Choroid plexus epithelial cell (primary cell): ENCODE measurements around the gene CA5A.
"Not testable (repeated sequence)": the region's sequence is repeated elsewhere in the genome, so short reads cannot be mapped to it uniquely, and the experiment has no call there.

Experiments
- DNase-seq: peaks from one replicate; pipeline ENCODE4 v3.0.0-alpha.2; 2010; ENCODE audit warnings: low read depth
- H3K4me3 ChIP-seq: 2 replicates; pipeline ENCODE4 v1.5.1; 2011; ENCODE audit warnings: low read depth, mild to moderate bottlenecking, control low read depth, low read length, moderate library complexity
- TF ChIP-seq, protein P1 (sequence below): conservative IDR thresholded peaks from 2 replicates; pipeline ENCODE4 v1.5.1; 2011; ENCODE audit warnings: low read depth, mild to moderate bottlenecking, control low read depth, inconsistent platforms, low read length, moderate library complexity

Gene CA5A

DNA sequence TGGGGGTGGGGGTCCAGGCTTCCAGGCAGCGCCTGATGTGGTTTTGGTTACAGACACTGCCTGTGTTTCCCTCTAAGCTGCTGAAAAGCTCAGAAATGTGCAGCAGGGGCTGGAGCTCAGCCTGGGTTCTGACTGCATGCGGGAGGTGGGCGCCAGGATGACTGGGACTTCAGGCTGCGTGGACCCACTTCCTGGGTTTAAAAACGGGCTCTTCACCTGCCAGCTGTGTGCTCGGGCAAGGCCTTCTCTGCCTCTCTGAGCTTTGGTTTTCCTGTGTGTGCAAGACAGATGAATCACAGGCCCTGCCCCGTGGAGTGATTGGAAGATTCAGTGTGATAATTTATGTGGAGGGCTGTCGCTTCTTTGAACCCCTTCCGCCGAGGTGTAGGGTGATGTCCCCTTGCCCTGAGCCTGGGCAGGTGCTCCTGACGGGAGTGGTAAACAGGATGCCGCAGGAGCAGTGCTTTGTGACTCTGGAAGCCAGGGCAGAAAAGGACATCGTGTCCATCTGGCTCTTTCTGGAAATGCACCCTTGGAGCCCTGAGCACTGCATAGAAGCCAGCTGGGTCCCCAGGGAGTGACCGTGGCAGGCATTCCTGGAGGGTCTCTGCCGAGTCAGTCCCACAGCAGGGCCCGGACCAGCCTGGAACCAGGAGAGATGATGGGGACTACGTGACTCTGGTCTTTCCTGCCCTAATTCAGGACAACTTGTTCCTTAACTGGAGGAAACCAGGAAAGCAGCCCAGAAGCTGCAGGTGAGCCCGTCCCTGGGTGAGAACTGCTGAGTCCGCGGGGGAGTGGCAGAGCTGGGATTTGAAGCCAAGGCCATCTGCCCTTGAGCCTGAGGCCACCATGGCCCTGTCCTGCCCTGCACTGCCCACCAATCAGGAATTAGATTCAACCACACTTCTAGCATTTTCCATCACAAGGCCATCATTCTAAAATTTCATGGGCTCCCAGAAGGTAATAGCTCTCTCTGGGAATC, 38.5 kb downstream of the CA5A start:
- TF ChIP-seq, protein P1, sequence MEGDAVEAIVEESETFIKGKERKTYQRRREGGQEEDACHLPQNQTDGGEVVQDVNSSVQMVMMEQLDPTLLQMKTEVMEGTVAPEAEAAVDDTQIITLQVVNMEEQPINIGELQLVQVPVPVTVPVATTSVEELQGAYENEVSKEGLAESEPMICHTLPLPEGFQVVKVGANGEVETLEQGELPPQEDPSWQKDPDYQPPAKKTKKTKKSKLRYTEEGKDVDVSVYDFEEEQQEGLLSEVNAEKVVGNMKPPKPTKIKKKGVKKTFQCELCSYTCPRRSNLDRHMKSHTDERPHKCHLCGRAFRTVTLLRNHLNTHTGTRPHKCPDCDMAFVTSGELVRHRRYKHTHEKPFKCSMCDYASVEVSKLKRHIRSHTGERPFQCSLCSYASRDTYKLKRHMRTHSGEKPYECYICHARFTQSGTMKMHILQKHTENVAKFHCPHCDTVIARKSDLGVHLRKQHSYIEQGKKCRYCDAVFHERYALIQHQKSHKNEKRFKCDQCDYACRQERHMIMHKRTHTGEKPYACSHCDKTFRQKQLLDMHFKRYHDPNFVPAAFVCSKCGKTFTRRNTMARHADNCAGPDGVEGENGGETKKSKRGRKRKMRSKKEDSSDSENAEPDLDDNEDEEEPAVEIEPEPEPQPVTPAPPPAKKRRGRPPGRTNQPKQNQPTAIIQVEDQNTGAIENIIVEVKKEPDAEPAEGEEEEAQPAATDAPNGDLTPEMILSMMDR: no peak
- DNase-seq: no peak
- H3K4me3 ChIP-seq: no peak overlapping the region

DNA sequence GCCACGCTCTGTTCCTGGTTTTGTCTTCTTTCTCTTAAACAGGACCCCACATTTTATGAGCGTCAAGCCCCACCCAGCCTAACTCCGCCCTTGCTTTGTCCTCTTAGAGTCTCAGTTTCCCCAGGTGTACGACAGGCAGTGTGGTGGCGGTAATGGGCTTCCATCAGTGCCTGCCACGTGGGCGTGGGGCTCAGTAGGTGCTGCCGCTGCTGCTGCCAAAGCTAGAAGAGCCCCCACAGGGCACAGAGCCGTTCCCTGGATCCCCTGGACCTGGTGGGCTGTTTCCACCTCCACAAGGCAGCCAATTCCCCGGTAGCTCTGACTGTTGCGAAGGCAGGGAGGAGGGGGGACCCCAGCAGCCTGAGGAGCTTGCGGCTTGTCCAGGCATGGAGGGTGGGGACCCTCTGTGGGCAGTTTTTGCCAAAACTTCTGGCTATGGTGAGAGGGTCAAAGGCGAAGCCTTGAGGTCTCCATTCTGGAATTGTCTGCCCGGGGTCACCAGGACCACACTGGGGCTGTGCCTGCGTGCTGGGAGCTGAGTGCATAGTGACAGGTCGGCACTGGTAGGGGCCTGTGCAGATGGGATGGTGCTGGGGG, 39.3 kb downstream of the CA5A start:
- not testable (repeated sequence) for DNase-seq, H3K4me3 ChIP-seq

DNA sequence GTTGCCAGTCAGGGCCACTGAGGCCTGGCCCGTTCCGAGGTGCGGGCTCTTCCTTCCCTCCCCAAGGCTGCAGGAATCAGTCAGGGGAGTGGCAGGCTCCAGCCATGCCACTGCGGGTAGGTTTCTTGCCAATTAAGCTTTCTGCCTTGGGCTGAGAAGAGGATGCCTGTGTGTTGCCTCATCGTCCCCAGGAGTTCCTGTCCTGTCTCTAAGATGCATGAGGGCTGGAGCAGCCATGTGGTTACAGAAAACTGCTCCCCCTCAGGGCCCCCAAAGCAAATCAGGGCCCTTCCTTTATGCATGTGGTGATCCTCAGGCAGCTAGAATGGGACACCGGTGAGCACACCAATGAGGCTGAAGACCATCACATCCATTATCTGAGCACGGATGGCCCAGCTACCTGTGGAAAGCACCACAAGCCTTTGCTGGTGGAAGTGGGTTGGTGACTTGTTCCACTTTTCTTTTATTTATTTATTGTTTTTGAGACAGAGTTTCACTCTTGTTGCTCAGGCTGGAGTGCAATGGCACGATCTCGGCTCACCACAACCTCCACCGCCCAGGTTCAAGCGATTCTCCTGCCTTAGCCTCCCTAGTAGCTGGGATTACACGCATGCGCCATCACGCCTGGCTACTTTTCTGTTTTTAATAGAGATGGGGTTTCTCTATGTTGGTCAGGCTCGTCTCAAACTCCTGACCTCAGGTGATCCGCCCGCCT, 40.0 kb downstream of the CA5A start:
- DNase-seq, H3K4me3 ChIP-seq: not testable (repeated sequence)

DNA sequence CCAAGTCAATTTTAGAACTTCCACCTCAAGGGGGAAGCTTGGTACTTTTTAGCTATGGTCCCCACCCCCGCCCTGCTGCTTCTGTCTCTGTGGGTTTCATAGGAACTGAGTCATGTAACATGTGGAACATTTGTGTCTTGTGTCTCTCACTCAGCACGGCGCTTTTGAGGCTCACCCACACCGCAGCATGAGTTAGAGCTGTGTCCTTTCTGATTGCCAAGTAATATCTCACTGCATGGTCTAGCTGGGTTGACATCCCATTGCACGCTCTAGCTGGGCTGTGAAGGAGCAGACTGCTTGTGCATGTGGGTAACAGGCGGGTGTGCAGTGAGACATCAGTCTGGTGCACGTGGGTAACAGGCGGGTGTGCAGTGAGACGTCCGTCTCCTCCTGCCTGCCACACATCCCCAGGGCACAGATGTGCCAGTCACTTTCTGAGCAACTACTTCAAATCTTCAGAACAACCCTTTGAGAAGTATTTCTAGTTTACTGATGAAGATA, 40.6 kb downstream of the CA5A start:
- TF ChIP-seq, protein P1: no peak
- no peak overlapping the region for H3K4me3 ChIP-seq
- DNase-seq: peak; percentile 37

DNA sequence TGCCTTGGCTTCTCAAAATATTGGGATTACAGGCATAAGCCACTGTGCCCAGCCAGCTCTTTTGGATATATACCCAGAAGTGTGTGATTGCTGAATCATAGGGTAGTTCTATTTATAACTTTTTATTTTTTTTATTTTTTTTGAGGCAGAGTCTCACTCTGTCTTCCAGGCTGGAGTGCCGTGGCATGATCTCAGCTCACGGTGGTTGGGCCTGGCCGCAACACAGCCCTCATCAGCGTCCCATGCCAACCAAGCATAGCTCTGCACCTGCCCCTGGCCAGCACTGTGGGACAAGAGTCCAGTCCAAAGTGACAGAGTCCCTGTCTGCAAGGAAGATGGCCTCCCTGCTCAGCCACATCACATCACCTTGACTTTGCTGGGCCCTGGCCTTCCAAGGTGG, 42.3 kb downstream of the CA5A start:
- not testable (repeated sequence) for H3K4me3 ChIP-seq, DNase-seq

DNA sequence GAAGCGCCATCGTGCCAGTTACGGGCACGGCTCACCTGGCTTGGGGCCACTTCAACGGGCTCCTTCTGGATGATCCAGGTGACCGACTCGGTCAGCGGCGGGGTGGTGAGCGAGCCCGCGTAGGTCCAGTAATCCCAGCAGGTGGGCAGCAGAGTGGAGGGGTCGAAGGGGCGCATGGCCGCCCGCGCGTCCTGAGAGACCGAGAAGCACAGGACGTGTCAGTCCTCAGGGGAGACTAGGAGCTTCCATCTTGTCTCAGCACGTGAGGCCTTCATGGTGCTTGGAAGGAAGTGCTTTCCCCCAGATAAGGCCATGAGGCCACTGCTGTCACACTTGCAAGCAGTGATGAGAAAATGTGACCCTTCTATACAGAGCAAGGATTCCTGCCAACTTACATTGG, 44.6 kb downstream of the CA5A start:
- H3K4me3 ChIP-seq: no peak overlapping the region
- no peak for DNase-seq
- TF ChIP-seq, protein P1: no peak

DNA sequence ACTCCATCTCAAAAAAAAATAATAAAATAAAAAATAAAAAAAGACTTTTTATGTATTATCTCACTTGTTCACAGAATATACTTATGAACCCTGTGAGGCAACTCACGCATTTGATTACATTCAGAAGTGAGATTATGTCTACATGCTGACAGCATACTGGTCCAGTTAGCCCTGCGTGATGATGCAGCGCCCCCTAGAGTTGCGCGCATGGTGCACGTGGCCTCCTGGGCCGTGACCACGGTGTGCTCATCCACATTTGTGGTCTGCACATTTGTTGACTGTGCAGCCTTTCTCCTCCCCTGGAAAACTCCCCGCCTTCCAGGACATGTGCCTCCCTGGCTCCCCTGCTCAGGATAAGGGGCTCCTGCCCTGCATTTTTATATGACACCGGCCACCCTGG, 46.6 kb downstream of the CA5A start:
- not testable (repeated sequence) for DNase-seq
- TF ChIP-seq, protein P1: peak; percentile 23

DNA sequence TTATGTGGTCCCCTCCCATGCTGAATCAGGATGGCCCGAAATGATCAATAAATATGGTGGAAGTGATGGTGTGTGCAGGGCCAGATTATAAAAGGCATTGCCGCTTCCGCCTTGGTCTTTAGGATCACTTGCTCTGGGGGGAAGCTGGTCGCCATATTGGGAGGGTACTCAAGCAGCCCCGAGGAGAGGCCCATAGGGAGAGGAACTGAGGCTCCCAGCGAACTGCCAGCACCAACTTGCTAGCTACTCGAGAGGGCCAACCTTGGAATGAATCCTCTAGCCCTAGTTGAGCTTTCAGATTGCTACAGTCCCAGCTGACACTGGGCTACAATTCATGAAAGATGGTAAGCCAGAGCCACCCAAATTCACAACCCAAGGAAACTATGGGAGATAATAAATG, 48.0 kb downstream of the CA5A start:
- DNase-seq, H3K4me3 ChIP-seq: not testable (repeated sequence)

More for the DNA sequence above, 46.6 kb downstream of the CA5A start:
- not testable (repeated sequence) for H3K4me3 ChIP-seq

DNA sequence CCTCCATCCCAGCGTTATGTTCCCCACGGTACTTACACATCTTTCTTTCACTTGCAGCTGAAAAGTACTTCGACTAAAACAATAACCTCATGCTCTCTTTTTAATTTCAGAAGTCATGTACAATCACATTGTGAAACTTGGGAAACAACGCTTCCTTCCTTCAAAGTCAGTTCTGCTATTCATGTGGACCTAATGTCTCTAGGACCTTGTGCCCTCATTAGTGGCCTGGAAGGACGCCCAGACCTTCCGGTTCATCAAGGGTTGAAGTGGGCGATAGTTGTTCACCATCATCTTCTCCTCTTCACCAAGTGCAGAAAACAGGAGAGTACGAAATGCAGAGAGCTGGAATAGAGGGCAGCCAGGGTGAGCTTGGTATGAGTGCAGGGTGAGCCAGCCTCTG, 48.4 kb downstream of the CA5A start:
- not testable (repeated sequence) for H3K4me3 ChIP-seq, DNase-seq

DNA sequence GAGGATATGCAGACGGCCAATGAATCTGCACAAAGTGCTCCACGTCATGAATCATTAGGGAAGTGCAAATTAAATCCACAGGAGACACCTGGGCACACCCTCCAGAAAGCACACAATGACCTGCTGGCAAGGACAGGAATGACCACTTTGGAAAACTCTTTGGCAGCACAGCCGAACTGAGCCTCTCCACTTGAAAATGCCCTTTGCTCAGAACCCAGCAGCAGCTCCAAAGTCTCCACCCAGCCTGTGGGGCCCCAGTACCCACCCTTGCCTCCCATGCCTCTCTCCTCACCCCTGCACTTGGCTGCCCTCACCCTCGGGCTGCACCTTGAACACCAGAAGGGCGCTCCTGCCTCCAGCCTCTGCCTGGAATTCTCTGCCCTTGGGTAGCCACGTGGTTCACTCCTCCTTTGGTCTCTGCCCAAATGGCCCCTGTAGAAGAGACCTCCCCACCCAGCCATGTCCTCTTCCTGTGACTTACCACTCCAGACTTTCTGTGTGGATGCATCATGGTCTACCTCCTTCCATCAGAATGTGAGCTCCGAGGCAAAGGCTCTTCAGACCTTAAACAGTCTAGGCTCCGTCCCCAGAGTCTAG, 50.9 kb downstream of the CA5A start:
- H3K4me3 ChIP-seq, DNase-seq: not testable (repeated sequence)
